VCaP (cell line): ENCODE results near the gene NPAT.

ENCODE experiments used
- H3K27ac ChIP-seq: fragments of 450-650 bp; 2 replicates; pipeline ENCODE4 v1.5.1; 2017
- CTCF ChIP-seq: fragments of 450-650 bp; conservative IDR thresholded peaks from 2 replicates; pipeline ENCODE4 v1.5.1; 2017; ENCODE audit warnings: mild to moderate bottlenecking, moderate library complexity

NPAT gene

GRCh38 chr11:108112057-108112456, 110.4 kb downstream of the NPAT start:
- no peak for TF ChIP-seq CTCF

GRCh38 chr11:108111126-108111525, 111.3 kb downstream of the NPAT start:
- no peak for TF ChIP-seq CTCF

More at GRCh38 chr11:108112057-108112456, 110.4 kb downstream of the NPAT start:
- H3K27ac ChIP-seq, result no peak overlapping the region

More at GRCh38 chr11:108111126-108111525, 111.3 kb downstream of the NPAT start:
- no peak overlapping the region for H3K27ac ChIP-seq
